ENCODE data around the gene MRPL53. TPM values are rescaled to one million over a fixed set of nuclear protein-coding genes. Genes with fewer than 3 reads are reported as not detected.

MRPL53 gene
- total and polyA plus RNA-seq, 2 of the 13 experiments (the other 11 are each of a cell fraction or from before 2014, with no cell fraction given), result 34.3 to 51.9 TPM

DNA sequence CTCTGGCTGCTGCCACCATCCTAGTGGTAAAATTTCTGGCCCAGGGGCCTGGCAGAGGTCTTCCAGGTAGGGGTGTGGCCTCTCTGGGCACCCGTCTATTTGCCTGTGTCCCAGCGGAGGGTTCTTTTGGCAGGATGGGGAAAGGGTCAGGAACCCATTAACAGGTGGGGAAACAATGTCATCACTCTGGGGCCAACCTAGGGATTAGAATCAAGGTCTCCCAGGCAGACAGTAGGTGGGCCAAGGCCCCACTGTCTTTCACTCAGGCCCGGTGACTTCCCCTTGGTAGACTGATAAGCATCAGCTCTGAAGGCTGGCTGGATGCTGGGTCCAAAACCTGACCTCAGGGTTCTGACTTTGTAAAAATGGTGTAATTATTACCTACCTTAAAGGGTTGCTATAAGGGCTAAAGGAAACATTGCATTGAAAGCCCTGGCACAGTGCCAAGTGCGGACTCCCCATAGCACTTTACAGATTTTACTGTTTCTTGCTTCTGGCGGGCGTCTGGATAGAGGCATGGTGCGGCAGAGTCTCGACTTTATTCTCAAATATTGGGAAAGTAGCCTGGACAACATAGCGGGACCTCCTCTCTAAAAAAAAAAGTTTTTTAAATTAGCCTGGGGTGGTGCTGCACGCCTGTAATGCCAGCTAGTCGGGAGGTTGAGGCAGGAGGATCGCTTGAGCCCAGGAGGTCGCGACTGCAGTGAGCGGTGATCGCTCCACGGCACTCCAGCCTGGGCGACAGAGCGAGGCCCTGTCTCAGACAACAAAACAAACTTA, 24.7 kb upstream of the MRPL53 start (continued):
- TF ChIP-seq ZBTB40 (IDR thresholded peaks at IDR 0.05), result no peak
- no peak for TF ChIP-seq ZBTB40 (CRISPR knock-in tag; IDR thresholded peaks at IDR 0.05)
- TF ChIP-seq ZNF143 (CRISPR knock-in tag; IDR thresholded peaks at IDR 0.05), result no peak
- TF ChIP-seq MYPOP (CRISPR knock-in tag; IDR thresholded peaks at IDR 0.05), result no peak
- TF ChIP-seq ZNF33B (CRISPR knock-in tag; IDR thresholded peaks at IDR 0.05), result no peak
- TF ChIP-seq ZNF776 (CRISPR knock-in tag; IDR thresholded peaks at IDR 0.05), result no peak
- no peak for TF ChIP-seq ZNF644 (CRISPR knock-in tag; IDR thresholded peaks at IDR 0.05; ENCODE audit: low read depth)
- peak; percentile 61; the same call in 2 of the 3 replicates for TF ChIP-seq MXI1 (IDR thresholded peaks at IDR 0.05; ENCODE audit: borderline replicate concordance, low read depth, low read length)
- TF ChIP-seq, protein P1, sequence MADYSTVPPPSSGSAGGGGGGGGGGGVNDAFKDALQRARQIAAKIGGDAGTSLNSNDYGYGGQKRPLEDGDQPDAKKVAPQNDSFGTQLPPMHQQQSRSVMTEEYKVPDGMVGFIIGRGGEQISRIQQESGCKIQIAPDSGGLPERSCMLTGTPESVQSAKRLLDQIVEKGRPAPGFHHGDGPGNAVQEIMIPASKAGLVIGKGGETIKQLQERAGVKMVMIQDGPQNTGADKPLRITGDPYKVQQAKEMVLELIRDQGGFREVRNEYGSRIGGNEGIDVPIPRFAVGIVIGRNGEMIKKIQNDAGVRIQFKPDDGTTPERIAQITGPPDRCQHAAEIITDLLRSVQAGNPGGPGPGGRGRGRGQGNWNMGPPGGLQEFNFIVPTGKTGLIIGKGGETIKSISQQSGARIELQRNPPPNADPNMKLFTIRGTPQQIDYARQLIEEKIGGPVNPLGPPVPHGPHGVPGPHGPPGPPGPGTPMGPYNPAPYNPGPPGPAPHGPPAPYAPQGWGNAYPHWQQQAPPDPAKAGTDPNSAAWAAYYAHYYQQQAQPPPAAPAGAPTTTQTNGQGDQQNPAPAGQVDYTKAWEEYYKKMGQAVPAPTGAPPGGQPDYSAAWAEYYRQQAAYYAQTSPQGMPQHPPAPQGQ (CRISPR knock-in tag; IDR thresholded peaks at IDR 0.05; ENCODE audit: borderline replicate concordance), result no peak
- TF ChIP-seq KMT2B (CRISPR knock-in tag; IDR thresholded peaks at IDR 0.05), result 0 out of 2 replicates have a peak, but pooled peaks have one; percentile 33
- TF ChIP-seq PRDM10 (CRISPR knock-in tag; IDR thresholded peaks at IDR 0.05; ENCODE audit: low read depth), result no peak

Measured in HepG2 (cell line).